ENCODE measurements around the gene KRT85. TPM values are rescaled to one million over a fixed set of nuclear protein-coding genes. Genes with fewer than 3 reads are reported as not detected.

The KRT85 gene
- polyA plus RNA-seq, 3 donors = not detected

GRCh38 chr12:52341066-52341580 is 26.2 kb downstream of the KRT85 start:
- 92 to 94% (median 93%) methylated on average over 14 of the region's 14 CpGs for WGBS, 3 donors
- no peak overlapping the region for H3K27ac ChIP-seq (ENCODE audit: low read depth, low read length)

- 78 to 85% (median 84%) methylated on average over 10 of the region's 10 CpGs for WGBS, 3 donors
- no peak overlapping the region for H3K27ac ChIP-seq (ENCODE audit: low read depth, low read length)
Measured at GRCh38 chr12:52338241-52338960, 28.9 kb downstream of the KRT85 start.

- WGBS, 3 donors = 39 to 74% (median 57%) methylated on average over 1 of the region's 1 CpG
- no peak overlapping the region for H3K27ac ChIP-seq (ENCODE audit: low read depth, low read length)
Measured at GRCh38 chr12:52337054-52337453, 30.2 kb downstream of the KRT85 start.

GRCh38 chr12:52336641-52337040 is 30.6 kb downstream of the KRT85 start:
- no peak overlapping the region for H3K27ac ChIP-seq (ENCODE audit: low read depth, low read length)
- WGBS, 3 donors = 59 to 86% (median 84%) methylated on average over 2 of the region's 2 CpGs

- WGBS, 3 donors = 64 to 86% (median 84%) methylated on average over 4 of the region's 4 CpGs
Measured at GRCh38 chr12:52335598-52336262, 31.6 kb downstream of the KRT85 start.

GRCh38 chr12:52334185-52334584 is 33.1 kb downstream of the KRT85 start:
- WGBS, 3 donors = 78 to 87% (median 86%) methylated on average over 3 of the region's 3 CpGs
- no peak overlapping the region for H3K27ac ChIP-seq (ENCODE audit: low read depth, low read length)

More at GRCh38 chr12:52335598-52336262, 31.6 kb downstream of the KRT85 start:
- H3K27ac ChIP-seq (ENCODE audit: low read depth, low read length) = no peak overlapping the region

- 43 to 54% (median 51%) methylated on average over 3 of the region's 3 CpGs for WGBS, 3 donors
- H3K27ac ChIP-seq (ENCODE audit: low read depth, low read length) = no peak overlapping the region
Measured at GRCh38 chr12:52333321-52333720, 34.0 kb downstream of the KRT85 start.

GRCh38 chr12:52332381-52332780 is 34.9 kb downstream of the KRT85 start:
- WGBS, 3 donors = 95 to 96% (median 95%) methylated on average over 1 of the region's 1 CpG
- no peak overlapping the region for H3K27ac ChIP-seq (ENCODE audit: low read depth, low read length)

- H3K27ac ChIP-seq (ENCODE audit: low read depth, low read length) = no peak overlapping the region
- 81 to 85% (median 83%) methylated on average over 3 of the region's 3 CpGs for WGBS, 3 donors
Measured at GRCh38 chr12:52331833-52332232, 35.4 kb downstream of the KRT85 start.

GRCh38 chr12:52331039-52331438 is 36.2 kb downstream of the KRT85 start:
- 26 to 68% (median 44%) methylated on average over 1 of the region's 1 CpG for WGBS, 3 donors
- H3K27ac ChIP-seq (ENCODE audit: low read depth, low read length) = no peak overlapping the region

GRCh38 chr12:52327830-52328500 is 39.3 kb downstream of the KRT85 start:
- 55 to 70% (median 67%) methylated on average over 10 of the region's 10 CpGs for WGBS, 3 donors
- no peak overlapping the region for H3K27ac ChIP-seq (ENCODE audit: low read depth, low read length)

- no peak overlapping the region for H3K27ac ChIP-seq (ENCODE audit: low read depth, low read length)
- 41 to 53% (median 47%) methylated on average over 11 of the region's 11 CpGs for WGBS, 3 donors
Measured at GRCh38 chr12:52327052-52327829, 40.0 kb downstream of the KRT85 start.

GRCh38 chr12:52324153-52324444 is 43.2 kb downstream of the KRT85 start:
- WGBS, 3 donors = 85 to 94% (median 89%) methylated on average over 3 of the region's 3 CpGs
- no peak overlapping the region for H3K27ac ChIP-seq (ENCODE audit: low read depth, low read length)

GRCh38 chr12:52323416-52324152 is 43.7 kb downstream of the KRT85 start:
- 81 to 89% (median 84%) methylated on average over 10 of the region's 10 CpGs for WGBS, 3 donors
- H3K27ac ChIP-seq (ENCODE audit: low read depth, low read length) = no peak overlapping the region

GRCh38 chr12:52323001-52323400 is 44.3 kb downstream of the KRT85 start:
- no peak overlapping the region for H3K27ac ChIP-seq (ENCODE audit: low read depth, low read length)
- 71 to 79% (median 73%) methylated on average over 1 of the region's 1 CpG for WGBS, 3 donors

GRCh38 chr12:52322069-52322468 is 45.2 kb downstream of the KRT85 start:
- WGBS, 3 donors = 90 to 98% (median 96%) methylated on average over 1 of the region's 1 CpG
- no peak overlapping the region for H3K27ac ChIP-seq (ENCODE audit: low read depth, low read length)

GRCh38 chr12:52321418-52321817 is 45.9 kb downstream of the KRT85 start:
- H3K27ac ChIP-seq (ENCODE audit: low read depth, low read length) = no peak overlapping the region
- 55 to 74% (median 71%) methylated on average over 4 of the region's 4 CpGs for WGBS, 3 donors

- 69 to 71% (median 70%) methylated on average over 35 of the region's 35 CpGs for WGBS, 3 donors
- no peak within 1 kb of the TSS for H3K27ac ChIP-seq (ENCODE audit: low read depth, low read length)
Measured at GRCh38 chr12:52320784-52321400, 46.4 kb downstream of the KRT85 start, which contains the start of gene KRT83. Gene KRT83, minus strand, starts transcription at chr12:52321398. Its CDS starts 63 bp downstream, at chr12:52321335.

Measured in adipose tissue (tissue), 3 donors.